IgD-negative memory B cell (primary cell): ENCODE data around the gene PDGFD. TPM values are rescaled to one million over a fixed set of nuclear protein-coding genes. Genes with fewer than 3 reads are reported as not detected.

Source experiments
- H3K27ac Mint-ChIP-seq, 3 donors: one replicate each; pipeline ENCODE4 v1.8.0; 2020 to 2022; ENCODE audit warnings: mild to moderate bottlenecking in 3 of 3, mixed read lengths in 3 of 3, moderate library complexity in 1 of 3
- H3K27me3 Mint-ChIP-seq: one replicate; pipeline ENCODE4 v1.8.0; 2021; ENCODE audit warnings: mixed read lengths
- H3K36me3 Mint-ChIP-seq: one replicate; pipeline ENCODE4 v1.8.0; 2020; ENCODE audit warnings: mild to moderate bottlenecking, mixed read lengths
- H3K4me1 Mint-ChIP-seq, 3 donors: one replicate each; pipeline ENCODE4 v1.8.0; 2020 to 2022; ENCODE audit warnings: mixed read lengths in 3 of 3, mild to moderate bottlenecking in 1 of 3
- H3K4me3 Mint-ChIP-seq, 4 donors: one replicate each; pipeline ENCODE4 v1.8.0; 2020 to 2022; ENCODE audit warnings: mild to moderate bottlenecking in 4 of 4, mixed read lengths in 4 of 4, moderate library complexity in 3 of 4
- H3K9me3 Mint-ChIP-seq, 3 donors: one replicate each; pipeline ENCODE4 v1.8.0; 2020 to 2021; ENCODE audit warnings: mixed read lengths in 3 of 3, mild to moderate bottlenecking in 1 of 3
- polyA plus RNA-seq: library from polyadenylated mRNA; unstranded; fragments of 300-500 nt; fragmentation: Illumina TruSeq; gene quantifications from one replicate; pipeline ENCODE4 v1.2.3, GENCODE V29; 2021

The PDGFD gene
- polyA plus RNA-seq, 1 donor from 2014 or later: 2.3 TPM

- Mint-ChIP-seq H3K36me3 (no peaks in the 10 kb centered on the region), H3K4me3 (no peak overlapping the region), H3K27me3 (no peaks in the 10 kb centered on the region), H3K27ac (no peak overlapping the region), H3K9me3 (no peaks in the 10 kb centered on the region), H3K4me1 (peaks cover 10 to 12% (median 12%) of the 10 kb centered on the region in 3 donors)
Measured at GRCh38 chr11:103963648-103964047, 200.3 kb downstream of the PDGFD start.

GRCh38 chr11:103961010-103961409, 202.9 kb downstream of the PDGFD start:
- H3K4me3 Mint-ChIP-seq: no peak overlapping the region
- no peaks in the 10 kb centered on the region for H3K36me3 Mint-ChIP-seq
- H3K27ac Mint-ChIP-seq: no peak overlapping the region
- H3K9me3 Mint-ChIP-seq: no peaks in the 10 kb centered on the region
- H3K4me1 Mint-ChIP-seq: peaks cover 18 to 21% (median 21%) of the 10 kb centered on the region in 3 donors
- H3K27me3 Mint-ChIP-seq: no peaks in the 10 kb centered on the region

DNA sequence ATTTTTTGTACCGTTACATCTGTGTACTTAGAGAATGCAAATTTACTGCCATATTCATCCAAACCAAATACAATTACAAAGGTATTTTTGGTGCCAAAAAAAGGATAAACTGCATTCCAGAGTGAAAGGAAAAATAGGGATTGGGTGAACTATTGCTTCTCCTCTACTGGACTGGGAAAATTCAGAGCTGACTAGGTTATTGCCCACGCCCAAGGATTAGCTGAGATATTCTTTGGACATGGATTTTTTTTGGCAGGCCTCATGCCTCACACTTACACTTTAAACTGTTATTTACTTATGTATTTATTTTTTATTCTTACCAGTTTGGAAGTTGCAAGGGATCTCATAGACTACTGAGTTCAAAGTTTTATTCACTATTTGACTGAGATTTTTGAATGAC, 203.8 kb downstream of the PDGFD start:
- Mint-ChIP-seq H3K27me3 (no peaks in the 10 kb centered on the region), H3K27ac (no peak overlapping the region), H3K4me3 (no peak overlapping the region), H3K9me3 (no peaks in the 10 kb centered on the region), H3K4me1 (peaks cover 18 to 21% (median 21%) of the 10 kb centered on the region in 3 donors), H3K36me3 (no peaks in the 10 kb centered on the region)

DNA sequence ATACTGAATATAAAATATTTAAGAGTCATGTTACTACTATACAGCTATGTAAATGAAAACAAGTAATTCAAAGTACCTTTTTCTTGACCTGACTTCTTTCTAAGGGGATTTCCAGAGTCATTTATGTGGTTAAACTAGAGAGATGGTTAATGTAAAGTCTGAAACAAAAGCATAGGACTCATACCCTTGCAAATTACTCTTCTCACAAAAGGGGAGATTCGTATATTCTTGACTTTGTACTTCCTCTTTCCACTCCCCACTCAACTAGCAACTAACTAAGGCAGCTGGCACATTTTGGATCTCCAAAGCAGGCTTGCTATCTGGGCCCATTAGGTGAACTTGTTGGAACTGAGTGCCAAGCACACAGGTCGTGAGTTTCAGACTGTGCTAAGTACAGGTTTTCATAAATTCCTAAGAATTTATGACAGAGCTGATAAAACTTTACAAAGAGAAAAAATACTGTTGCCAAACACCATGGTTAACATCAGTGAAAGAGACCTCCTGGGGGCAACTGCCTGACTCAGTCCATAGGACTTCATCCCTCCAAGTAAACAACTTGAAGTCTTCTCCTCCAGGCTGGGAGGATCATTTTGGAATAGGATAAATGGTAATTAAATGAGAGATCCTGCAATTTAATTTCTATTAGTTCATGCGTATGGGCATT, 204.5 kb downstream of the PDGFD start:
- H3K36me3 Mint-ChIP-seq: no peaks in the 10 kb centered on the region
- no peaks in the 10 kb centered on the region for H3K27me3 Mint-ChIP-seq
- H3K27ac Mint-ChIP-seq: peak overlapping the region in 1 of 3 donors; percentile 60
- H3K4me3 Mint-ChIP-seq: peak overlapping the region in 2 of 4 donors; percentile 29 to 74
- peaks cover 18 to 21% (median 21%) of the 10 kb centered on the region in 3 donors for H3K4me1 Mint-ChIP-seq
- H3K9me3 Mint-ChIP-seq: no peaks in the 10 kb centered on the region

GRCh38 chr11:103958475-103959215, 205.3 kb downstream of the PDGFD start:
- H3K9me3 Mint-ChIP-seq: no peaks in the 10 kb centered on the region
- peak overlapping the region in 1 of 3 donors; percentile 60 for H3K27ac Mint-ChIP-seq
- H3K4me1 Mint-ChIP-seq: peaks cover 18 to 21% (median 21%) of the 10 kb centered on the region in 3 donors
- no peaks in the 10 kb centered on the region for H3K27me3 Mint-ChIP-seq
- no peaks in the 10 kb centered on the region for H3K36me3 Mint-ChIP-seq
- H3K4me3 Mint-ChIP-seq: peak overlapping the region in 2 of 4 donors; percentile 41 to 78

- Mint-ChIP-seq H3K9me3 (peaks cover 0 to 3% (median 0%) of the 10 kb centered on the region in 3 donors), H3K27me3 (no peaks in the 10 kb centered on the region), H3K36me3 (no peaks in the 10 kb centered on the region), H3K4me3 (no peak overlapping the region), H3K27ac (no peak overlapping the region), H3K4me1 (peaks cover 9 to 14% (median 12%) of the 10 kb centered on the region in 3 donors)
Measured at GRCh38 chr11:103953797-103954486, 210.0 kb downstream of the PDGFD start.

GRCh38 chr11:103949781-103950180, 214.2 kb downstream of the PDGFD start:
- peaks cover 0 to 3% (median 0%) of the 10 kb centered on the region in 3 donors for H3K9me3 Mint-ChIP-seq
- H3K27me3 Mint-ChIP-seq: no peaks in the 10 kb centered on the region
- H3K36me3 Mint-ChIP-seq: no peaks in the 10 kb centered on the region
- peaks cover 0 to 2% (median 0%) of the 10 kb centered on the region in 3 donors for H3K4me1 Mint-ChIP-seq
- H3K27ac Mint-ChIP-seq: peak overlapping the region in 1 of 3 donors; percentile 71
- no peak overlapping the region for H3K4me3 Mint-ChIP-seq

DNA sequence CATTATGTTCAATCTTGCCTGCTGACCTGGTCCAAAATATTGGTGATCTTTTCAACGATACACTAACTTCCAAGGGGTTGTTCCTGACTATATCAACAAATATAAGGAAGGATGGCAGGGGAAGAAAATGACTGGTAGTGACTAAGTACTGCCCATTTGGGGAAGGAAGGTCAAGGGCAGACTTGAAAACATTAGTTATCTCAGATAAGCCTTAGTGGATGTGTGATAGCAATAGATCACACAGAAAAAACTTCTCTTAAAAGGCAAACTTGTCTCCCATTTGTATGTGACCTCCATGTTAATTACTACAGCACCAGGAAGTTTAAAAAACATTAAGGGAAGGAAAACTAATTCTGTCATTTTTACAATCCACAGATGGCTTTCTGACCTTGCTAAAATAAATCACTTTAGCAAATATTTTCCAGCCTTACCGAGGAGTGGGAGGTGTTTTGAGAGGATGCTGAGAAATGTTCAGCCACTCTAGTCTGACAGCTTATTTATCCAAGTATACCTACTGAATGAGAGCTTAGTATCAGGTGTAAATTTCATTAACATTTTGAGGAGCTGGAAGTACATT, 215.7 kb downstream of the PDGFD start:
- Mint-ChIP-seq H3K9me3 (peaks cover 0 to 3% (median 0%) of the 10 kb centered on the region in 3 donors), H3K27ac (no peak overlapping the region), H3K36me3 (no peaks in the 10 kb centered on the region), H3K4me1 (peaks cover 0 to 2% (median 0%) of the 10 kb centered on the region in 3 donors), H3K4me3 (no peak overlapping the region), H3K27me3 (no peaks in the 10 kb centered on the region)

DNA sequence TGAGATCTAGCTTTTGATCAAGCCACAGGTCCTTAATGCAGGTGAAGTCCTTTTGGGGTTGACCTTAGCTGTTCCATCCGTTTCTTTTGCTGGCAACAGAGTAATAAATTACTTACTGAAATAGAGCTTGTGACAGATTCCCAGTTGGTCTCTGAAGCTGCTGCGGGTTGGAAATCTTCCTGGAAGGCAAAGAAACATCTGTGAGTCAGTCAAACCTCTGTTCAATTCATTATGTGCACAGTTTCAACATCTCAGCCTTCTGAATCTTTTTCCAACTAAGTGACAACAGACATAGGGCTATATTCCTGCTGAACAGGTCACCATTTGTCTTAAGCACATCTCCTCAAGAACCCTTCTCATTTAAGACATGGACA, 216.4 kb downstream of the PDGFD start:
- Mint-ChIP-seq H3K4me1 (peaks cover 0 to 2% (median 0%) of the 10 kb centered on the region in 3 donors), H3K9me3 (peaks cover 0 to 3% (median 0%) of the 10 kb centered on the region in 3 donors), H3K4me3 (no peak overlapping the region), H3K27ac (no peak overlapping the region), H3K36me3 (no peaks in the 10 kb centered on the region), H3K27me3 (no peaks in the 10 kb centered on the region)

- peaks cover 0 to 2% (median 0%) of the 10 kb centered on the region in 3 donors for H3K4me1 Mint-ChIP-seq
- H3K36me3 Mint-ChIP-seq: no peaks in the 10 kb centered on the region
- no peaks in the 10 kb centered on the region for H3K27me3 Mint-ChIP-seq
- H3K27ac Mint-ChIP-seq: no peak overlapping the region
- H3K4me3 Mint-ChIP-seq: no peak overlapping the region
- peaks cover 0 to 3% (median 0%) of the 10 kb centered on the region in 3 donors for H3K9me3 Mint-ChIP-seq
Measured at GRCh38 chr11:103946793-103947545, 217.0 kb downstream of the PDGFD start.

- Mint-ChIP-seq H3K4me1 (peaks cover 0 to 2% (median 0%) of the 10 kb centered on the region in 3 donors), H3K9me3 (peaks cover 0 to under 1% (median 0%) of the 10 kb centered on the region in 3 donors), H3K27ac (no peak overlapping the region), H3K4me3 (no peak overlapping the region), H3K27me3 (no peaks in the 10 kb centered on the region), H3K36me3 (no peaks in the 10 kb centered on the region)
Measured at GRCh38 chr11:103944251-103944940, 219.6 kb downstream of the PDGFD start.

- peaks cover 0 to under 1% (median 0%) of the 10 kb centered on the region in 3 donors for H3K4me1 Mint-ChIP-seq
- H3K4me3 Mint-ChIP-seq: no peak overlapping the region
- no peaks in the 10 kb centered on the region for H3K36me3 Mint-ChIP-seq
- no peak overlapping the region for H3K27ac Mint-ChIP-seq
- H3K9me3 Mint-ChIP-seq: no peaks in the 10 kb centered on the region
- H3K27me3 Mint-ChIP-seq: no peaks in the 10 kb centered on the region
Measured at GRCh38 chr11:103942646-103943045, 221.3 kb downstream of the PDGFD start.

GRCh38 chr11:103940551-103940950, 223.4 kb downstream of the PDGFD start:
- Mint-ChIP-seq H3K27me3 (no peaks in the 10 kb centered on the region), H3K36me3 (no peaks in the 10 kb centered on the region), H3K9me3 (no peaks in the 10 kb centered on the region), H3K27ac (no peak overlapping the region), H3K4me3 (no peak overlapping the region), H3K4me1 (no peaks in the 10 kb centered on the region)

GRCh38 chr11:103939694-103940093, 224.3 kb downstream of the PDGFD start:
- Mint-ChIP-seq H3K27ac (no peak overlapping the region), H3K36me3 (no peaks in the 10 kb centered on the region), H3K4me3 (no peak overlapping the region), H3K27me3 (no peaks in the 10 kb centered on the region), H3K9me3 (no peaks in the 10 kb centered on the region), H3K4me1 (no peaks in the 10 kb centered on the region)
